Measurements from ENCODE around the gene MET.

- TF ChIP-seq CTCF (IDR thresholded peaks at IDR 0.05) (no peak), POLR2A (IDR thresholded peaks at IDR 0.05) (no peak)
These were observed 41.9 kb downstream of the MET start for GRCh38 chr7:116713918-116714317.
